Measurements from ENCODE around the gene MGAT4B. TPM values are rescaled to one million over a fixed set of nuclear protein-coding genes. Genes with fewer than 3 reads are reported as not detected.
"Not testable (repeated sequence)": the region's sequence is repeated elsewhere in the genome, so short reads cannot be mapped to it uniquely, and the experiment has no call there.

Gene MGAT4B
- total RNA-seq, 4 donors from 2014 or later: 28.3 to 86.0 (median 61.4) TPM

DNA sequence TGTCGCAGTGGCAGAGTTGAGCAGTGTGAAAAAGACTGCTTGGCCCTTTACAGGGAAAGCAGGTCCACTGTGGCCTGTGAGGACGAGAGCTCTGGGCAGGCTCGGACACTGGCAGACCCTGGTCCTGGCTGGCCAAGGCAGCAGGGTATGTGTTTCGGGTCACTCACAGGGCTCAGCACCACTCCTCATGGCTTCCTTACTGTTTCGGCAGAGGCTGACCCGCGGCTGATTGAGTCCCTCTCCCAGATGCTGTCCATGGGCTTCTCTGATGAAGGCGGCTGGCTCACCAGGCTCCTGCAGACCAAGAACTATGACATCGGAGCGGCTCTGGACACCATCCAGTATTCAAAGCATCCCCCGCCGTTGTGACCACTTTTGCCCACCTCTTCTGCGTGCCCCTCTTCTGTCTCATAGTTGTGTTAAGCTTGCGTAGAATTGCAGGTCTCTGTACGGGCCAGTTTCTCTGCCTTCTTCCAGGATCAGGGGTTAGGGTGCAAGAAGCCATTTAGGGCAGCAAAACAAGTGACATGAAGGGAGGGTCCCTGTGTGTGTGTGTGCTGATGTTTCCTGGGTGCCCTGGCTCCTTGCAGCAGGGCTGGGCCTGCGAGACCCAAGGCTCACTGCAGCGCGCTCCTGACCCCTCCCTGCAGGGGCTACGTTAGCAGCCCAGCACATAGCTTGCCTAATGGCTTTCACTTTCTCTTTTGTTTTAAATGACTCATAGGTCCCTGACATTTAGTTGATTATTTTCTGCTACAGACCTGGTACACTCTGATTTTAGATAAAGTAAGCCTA lies 29.8 kb upstream of the MGAT4B start:
- TF ChIP-seq, protein P1, sequence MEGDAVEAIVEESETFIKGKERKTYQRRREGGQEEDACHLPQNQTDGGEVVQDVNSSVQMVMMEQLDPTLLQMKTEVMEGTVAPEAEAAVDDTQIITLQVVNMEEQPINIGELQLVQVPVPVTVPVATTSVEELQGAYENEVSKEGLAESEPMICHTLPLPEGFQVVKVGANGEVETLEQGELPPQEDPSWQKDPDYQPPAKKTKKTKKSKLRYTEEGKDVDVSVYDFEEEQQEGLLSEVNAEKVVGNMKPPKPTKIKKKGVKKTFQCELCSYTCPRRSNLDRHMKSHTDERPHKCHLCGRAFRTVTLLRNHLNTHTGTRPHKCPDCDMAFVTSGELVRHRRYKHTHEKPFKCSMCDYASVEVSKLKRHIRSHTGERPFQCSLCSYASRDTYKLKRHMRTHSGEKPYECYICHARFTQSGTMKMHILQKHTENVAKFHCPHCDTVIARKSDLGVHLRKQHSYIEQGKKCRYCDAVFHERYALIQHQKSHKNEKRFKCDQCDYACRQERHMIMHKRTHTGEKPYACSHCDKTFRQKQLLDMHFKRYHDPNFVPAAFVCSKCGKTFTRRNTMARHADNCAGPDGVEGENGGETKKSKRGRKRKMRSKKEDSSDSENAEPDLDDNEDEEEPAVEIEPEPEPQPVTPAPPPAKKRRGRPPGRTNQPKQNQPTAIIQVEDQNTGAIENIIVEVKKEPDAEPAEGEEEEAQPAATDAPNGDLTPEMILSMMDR (IDR thresholded peaks at IDR 0.05 in 4 of 5, conservative IDR thresholded peaks at IDR 0.05 in 1 of 5): no peak
- TF ChIP-seq POLR2A (IDR thresholded peaks at IDR 0.05): no peak
- ATAC-seq (peak in 1 of 2 donors; percentile 10), DNase-seq (peak in 1 of 2 donors; percentile 51)
- Histone ChIP-seq H3K4me1 (peaks cover 47 to 51% of the 10 kb centered on the region in 2 donors), H3K27ac (peak overlapping the region; percentile 87 to 92 (median 88)), H3K27me3 (no peaks in the 10 kb centered on the region), H3K9me3 (no peaks in the 10 kb centered on the region), H3K36me3 (peaks cover 7 to 62% of the 10 kb centered on the region in 2 donors), H3K4me3 (no peak overlapping the region)
- intact Hi-C loops (cut with DNase I; ENCODE audit: low total_unique reads): no loop called here
- in situ Hi-C loops (cut with MboI; ENCODE audit: low sequenced_read_pairs in 4 of 4): no loop called here

GRCh38 chr5:179834871-179835270 lies 28.2 kb upstream of the MGAT4B start:
- H3K27me3 ChIP-seq; H3K4me3 ChIP-seq; H3K27ac ChIP-seq; ATAC-seq; DNase-seq; H3K9me3 ChIP-seq; in situ Hi-C loops (cut with MboI; ENCODE audit: low sequenced_read_pairs in 4 of 4): not testable (repeated sequence)
- Histone ChIP-seq H3K4me1 (peaks cover 39 to 55% of the 10 kb centered on the region in 2 donors), H3K36me3 (peaks cover 7 to 78% of the 10 kb centered on the region in 2 donors)
- intact Hi-C loops (cut with DNase I; ENCODE audit: low total_unique reads): loop anchor here (5.0 kb wide), 1 partner anchor 1357 kb away; no protein-coding TSS in a partner anchor

GRCh38 chr5:179834120-179834519 lies 27.5 kb upstream of the MGAT4B start:
- H3K4me1 ChIP-seq: peaks cover 35 to 55% of the 10 kb centered on the region in 2 donors
- intact Hi-C loops (cut with DNase I; ENCODE audit: low total_unique reads) (loop anchor here (5.0 kb wide), 1 partner anchor 1358 kb away; no protein-coding TSS in a partner anchor), in situ Hi-C loops (cut with MboI; ENCODE audit: low sequenced_read_pairs in 4 of 4) (no loop called here)
- peak in 1 of 2 donors; percentile 21 for ATAC-seq
- no peak overlapping the region for H3K4me3 ChIP-seq
- peaks cover 9 to 85% of the 10 kb centered on the region in 2 donors for H3K36me3 ChIP-seq
- TF ChIP-seq, protein P1 (IDR thresholded peaks at IDR 0.05 in 4 of 5, conservative IDR thresholded peaks at IDR 0.05 in 1 of 5): no peak
- TF ChIP-seq POLR2A (IDR thresholded peaks at IDR 0.05): no peak
- DNase-seq: no peak
- no peaks in the 10 kb centered on the region for H3K27me3 ChIP-seq
- peak overlapping the region; percentile 61 to 100 (median 71) for H3K27ac ChIP-seq
- no peaks in the 10 kb centered on the region for H3K9me3 ChIP-seq

DNA sequence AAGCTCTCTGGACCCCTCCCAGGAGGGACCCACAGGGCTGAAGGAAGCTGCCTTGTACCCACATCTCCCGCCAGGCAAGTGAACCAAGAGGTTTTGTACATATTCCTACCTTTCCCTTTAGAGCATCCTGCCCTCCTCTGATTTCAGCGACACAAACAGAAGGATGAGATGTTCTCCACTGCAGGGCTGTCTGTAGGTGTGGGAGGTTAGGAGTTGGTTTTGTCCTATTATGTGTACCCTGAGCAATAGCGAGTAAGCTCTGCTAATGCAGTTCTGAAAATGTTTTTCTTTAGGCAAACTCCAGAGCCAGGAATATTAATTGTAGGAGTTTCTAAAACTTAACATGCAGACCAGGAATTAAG lies 27.0 kb upstream of the MGAT4B start:
- Histone ChIP-seq H3K9me3 (no peaks in the 10 kb centered on the region), H3K36me3 (peaks cover 12 to 90% of the 10 kb centered on the region in 2 donors), H3K4me3 (no peak overlapping the region), H3K4me1 (peaks cover 38 to 56% of the 10 kb centered on the region in 2 donors), H3K27me3 (no peaks in the 10 kb centered on the region), H3K27ac (peak overlapping the region; percentile 61 to 100 (median 71))
- ATAC-seq (no peak), DNase-seq (no peak)
- intact Hi-C loops (cut with DNase I; ENCODE audit: low total_unique reads) (loop anchor here (5.0 kb wide), 1 partner anchor 1359 kb away; no protein-coding TSS in a partner anchor), in situ Hi-C loops (cut with MboI; ENCODE audit: low sequenced_read_pairs in 4 of 4) (no loop called here)
- TF ChIP-seq POLR2A (IDR thresholded peaks at IDR 0.05): no peak
- TF ChIP-seq, protein P1 (IDR thresholded peaks at IDR 0.05 in 4 of 5, conservative IDR thresholded peaks at IDR 0.05 in 1 of 5): no peak

- ATAC-seq: no peak
- H3K4me3 ChIP-seq: no peak overlapping the region
- no peaks in the 10 kb centered on the region for H3K27me3 ChIP-seq
- H3K4me1 ChIP-seq: peaks cover 37 to 59% of the 10 kb centered on the region in 2 donors
- intact Hi-C loops (cut with DNase I; ENCODE audit: low total_unique reads) (loop anchor here (5.0 kb wide), 1 partner anchor 1359 kb away; no protein-coding TSS in a partner anchor), in situ Hi-C loops (cut with MboI; ENCODE audit: low sequenced_read_pairs in 4 of 4) (no loop called here)
- peaks cover 17 to 90% of the 10 kb centered on the region in 2 donors for H3K36me3 ChIP-seq
- TF ChIP-seq POLR2A (IDR thresholded peaks at IDR 0.05): no peak
- TF ChIP-seq, protein P1 (IDR thresholded peaks at IDR 0.05 in 4 of 5, conservative IDR thresholded peaks at IDR 0.05 in 1 of 5): no peak
- DNase-seq: no peak
- H3K27ac ChIP-seq: peak overlapping the region; percentile 61 to 100 (median 71)
- no peaks in the 10 kb centered on the region for H3K9me3 ChIP-seq
Observed at GRCh38 chr5:179833056-179833708, 26.5 kb upstream of the MGAT4B start.

Data from gastrocnemius medialis (tissue), 4 donors.